Activated CD8-positive, alpha-beta memory T cell treated with anti-CD3 and anti-CD28 coated beads for 48 hours (primary cell): ENCODE results near the gene TXNL4B.

Experiments
- DNase-seq, 3 experiments: peaks; one replicate each; pipeline ENCODE4 v3.0.0-alpha.2; 2020; ENCODE audit warnings: low read depth in 2 of 3, low spot score in 2 of 3

TXNL4B gene

DNA sequence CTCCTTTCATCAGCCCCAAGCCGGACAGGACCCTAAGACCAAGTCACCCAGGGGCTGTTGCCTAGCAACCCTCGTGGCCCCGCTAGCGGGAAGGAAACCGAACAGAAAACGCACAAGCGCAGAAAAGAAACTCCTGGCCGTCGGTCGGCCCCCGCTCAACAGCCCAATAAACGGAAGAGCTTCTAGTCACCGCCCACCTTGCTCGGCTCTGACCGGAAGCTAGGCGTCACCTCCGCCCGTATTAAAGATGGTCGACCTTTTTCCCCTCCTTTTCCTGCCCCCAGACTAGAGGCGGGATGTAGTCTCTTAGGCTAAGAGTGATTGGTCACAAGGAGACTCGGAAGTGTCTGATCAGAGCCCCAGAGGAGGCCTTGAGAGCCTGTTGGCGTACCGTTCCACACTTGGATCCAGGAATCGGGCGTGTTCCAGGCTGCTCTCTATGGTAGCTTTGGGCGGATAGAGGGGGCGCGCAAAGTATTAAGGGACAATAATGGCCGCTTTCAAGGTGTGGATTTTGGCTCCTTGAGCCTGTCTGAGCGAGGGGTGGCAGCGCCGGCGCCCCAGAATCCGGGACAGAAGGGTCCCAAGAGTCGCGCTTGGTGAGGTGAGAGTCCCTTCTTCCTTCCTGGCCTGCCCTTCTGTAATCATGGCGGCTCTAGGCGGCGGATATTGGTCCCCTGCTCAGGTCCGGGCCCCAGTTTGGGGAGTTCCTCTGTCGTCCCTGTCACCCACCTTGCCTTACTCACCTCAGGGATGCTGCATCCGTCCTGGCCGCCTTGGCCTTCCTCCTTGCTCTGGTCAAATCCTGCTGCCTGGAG lies at the start of gene TXNL4B, which contains the start of gene DHX38:
TXNL4B (minus strand) TSS at position 173 of the 818 bp plus-strand sequence. CDS start 2,871 bp downstream, outside the sequence.
DHX38 (plus strand) TSS at position 400 of the 818 bp plus-strand sequence. CDS start 2,311 bp downstream, outside the sequence.
- peak; percentile 60 to 81 (median 73) for DNase-seq

GRCh38 chr16:72142476-72142875 lies 49.1 kb upstream of the TXNL4B start:
- no peak for DNase-seq

- DNase-seq, result no peak
These were observed 46.5 kb upstream of the TXNL4B start for GRCh38 chr16:72139908-72140307.

GRCh38 chr16:72138064-72138572 lies 44.7 kb upstream of the TXNL4B start:
- DNase-seq, result no peak

- DNase-seq, result no peak
These were observed 44.1 kb upstream of the TXNL4B start for GRCh38 chr16:72137380-72138063.

DNA sequence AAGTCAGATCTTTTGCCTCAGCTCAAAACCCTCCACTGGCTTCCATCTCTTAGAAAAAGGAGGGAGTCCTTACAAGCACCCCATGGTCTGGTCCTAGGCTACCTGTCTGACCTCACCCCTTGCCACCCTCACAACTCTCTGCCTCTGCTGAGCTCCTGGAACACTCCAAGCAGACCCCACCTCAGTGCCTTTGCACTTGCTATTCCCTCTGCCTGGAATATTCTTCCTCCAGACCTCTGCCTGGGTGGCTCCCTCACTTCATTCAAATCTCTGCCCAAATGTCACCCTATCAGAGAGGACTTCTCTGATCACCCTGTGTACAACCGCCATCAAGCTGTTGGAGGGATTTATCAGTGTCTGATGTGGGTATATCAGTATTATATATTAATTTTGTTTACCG lies 41.1 kb upstream of the TXNL4B start:
- no peak for DNase-seq

- no peak for DNase-seq
These were observed 39.3 kb upstream of the TXNL4B start for GRCh38 chr16:72132726-72133125.

- DNase-seq, result no peak
These were observed 37.6 kb upstream of the TXNL4B start for GRCh38 chr16:72131036-72131435.

DNA sequence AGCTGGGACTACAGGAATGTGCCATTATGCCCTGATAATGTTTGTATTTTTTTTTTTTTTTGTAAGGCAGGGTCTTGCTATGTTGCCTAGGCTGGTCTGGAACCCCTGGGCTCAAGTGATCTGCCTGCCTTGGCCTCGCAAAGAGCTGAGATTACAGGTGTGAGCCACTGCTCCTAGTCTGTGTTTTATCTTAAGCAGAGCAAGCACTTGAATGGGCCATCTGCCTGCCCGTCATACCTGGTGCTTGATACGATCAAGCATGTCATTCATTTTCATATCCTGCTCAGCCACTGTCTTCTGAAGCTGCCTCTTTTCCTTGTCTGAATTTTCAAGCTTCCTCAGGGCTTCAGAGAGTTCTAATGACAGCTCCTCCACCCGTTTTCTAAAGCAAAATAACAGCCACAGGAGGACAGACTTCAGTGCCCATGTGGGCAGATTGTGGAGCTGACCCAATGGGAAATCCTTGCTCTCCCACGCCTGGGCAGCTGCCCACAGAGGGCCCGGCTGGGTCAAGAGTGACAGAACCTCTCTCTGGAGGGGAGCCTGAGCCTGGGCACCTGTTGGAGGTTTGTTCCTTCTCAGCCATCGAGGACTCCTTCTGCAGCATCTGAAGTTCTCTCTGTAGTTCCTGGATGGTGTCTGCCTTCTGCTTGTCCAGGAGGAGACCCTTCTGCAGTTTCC lies 36.7 kb upstream of the TXNL4B start:
- no peak for DNase-seq

GRCh38 chr16:72128701-72129100 lies 35.3 kb upstream of the TXNL4B start:
- DNase-seq, result no peak

DNA sequence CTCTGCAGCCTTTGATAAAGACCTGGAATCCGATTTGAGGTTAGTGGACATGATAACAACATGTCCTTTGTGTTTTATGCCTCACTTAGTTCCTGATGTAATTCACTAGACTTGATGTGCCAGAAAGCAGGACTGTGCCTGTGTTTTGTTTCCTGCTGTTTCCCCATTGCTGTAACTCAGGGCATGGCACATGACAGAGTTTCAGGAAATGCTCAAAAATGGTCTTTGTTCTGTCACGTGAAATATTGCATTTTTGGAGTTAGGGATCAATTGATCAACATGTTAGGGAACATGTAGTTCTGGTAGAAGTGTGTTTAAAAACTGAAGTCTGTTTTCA lies 33.0 kb upstream of the TXNL4B start:
- DNase-seq, result no peak

- no peak for DNase-seq
These were observed 32.4 kb upstream of the TXNL4B start for GRCh38 chr16:72125635-72126428.

- DNase-seq, result peak in 2 of 3 experiments; percentile 30 to 43
These were observed 31.6 kb upstream of the TXNL4B start for GRCh38 chr16:72124761-72125634.

- DNase-seq, result no peak
These were observed 30.7 kb upstream of the TXNL4B start for GRCh38 chr16:72124148-72124547.

- DNase-seq, result no peak
These were observed 30.0 kb upstream of the TXNL4B start for GRCh38 chr16:72123426-72123825.

- no peak for DNase-seq
These were observed 29.5 kb upstream of the TXNL4B start for GRCh38 chr16:72122916-72123315.

GRCh38 chr16:72122308-72122707 lies 28.9 kb upstream of the TXNL4B start:
- DNase-seq, result no peak

GRCh38 chr16:72120026-72120425 lies 26.6 kb upstream of the TXNL4B start:
- DNase-seq, result no peak

- DNase-seq, result no peak
These were observed 20.2 kb upstream of the TXNL4B start for GRCh38 chr16:72113616-72113945.
